Renal cortex interstitium (tissue), 11 donors: Measurements from ENCODE around the gene SUMO3. TPM values are rescaled to one million over a fixed set of nuclear protein-coding genes. Genes with fewer than 3 reads are reported as not detected.

ENCODE experiments used
- DNase-seq, 11 donors: peaks; one replicate each; pipeline ENCODE4 v3.0.0-alpha.2; 2013; ENCODE audit warnings: low read depth in 9 of 11, low spot score in 4 of 11; ENCODE audit errors: extremely low read depth in 1 of 11
- polyA plus RNA-seq, 3 donors: library from polyadenylated mRNA; unstranded; fragments of 120-200 nt; gene quantifications; one replicate each; pipeline ENCODE4 v1.2.1, GENCODE V29; 2013; ENCODE audit not compliant: insufficient read length in 3 of 3

SUMO3 gene
- polyA plus RNA-seq, 3 donors, result 93.3 to 123 (median 115) TPM

GRCh38 chr21:44850905-44851657, 33.2 kb upstream of the SUMO3 start:
- DNase-seq, result no peak

- no peak for DNase-seq
Measured at GRCh38 chr21:44850208-44850800, 32.4 kb upstream of the SUMO3 start.

DNA sequence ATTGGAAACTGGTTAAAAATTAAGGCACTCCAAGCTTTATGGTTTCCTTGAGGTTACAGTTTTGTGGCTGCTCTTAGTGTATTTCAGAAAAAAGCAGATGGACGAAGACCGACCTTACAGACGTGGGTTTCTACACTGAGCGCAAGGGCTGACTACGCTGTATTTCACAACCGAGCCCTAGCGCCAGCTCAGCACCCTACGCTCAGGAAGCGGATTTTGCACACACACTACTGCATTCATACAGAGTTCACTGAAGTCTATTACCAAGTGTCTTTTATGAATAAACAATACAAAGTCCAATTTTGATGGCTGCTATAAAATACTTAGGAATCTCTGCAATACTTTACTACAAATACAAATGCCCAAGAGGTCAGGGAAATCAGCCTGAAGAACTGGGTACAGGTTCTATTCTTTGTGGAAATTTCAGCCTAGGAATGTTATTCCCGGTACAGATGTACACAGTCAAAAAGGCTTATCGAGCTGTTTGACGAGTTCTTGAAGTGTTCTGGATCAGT, 31.8 kb upstream of the SUMO3 start:
- DNase-seq, result no peak

GRCh38 chr21:44848821-44849521, 31.1 kb upstream of the SUMO3 start:
- no peak for DNase-seq

DNA sequence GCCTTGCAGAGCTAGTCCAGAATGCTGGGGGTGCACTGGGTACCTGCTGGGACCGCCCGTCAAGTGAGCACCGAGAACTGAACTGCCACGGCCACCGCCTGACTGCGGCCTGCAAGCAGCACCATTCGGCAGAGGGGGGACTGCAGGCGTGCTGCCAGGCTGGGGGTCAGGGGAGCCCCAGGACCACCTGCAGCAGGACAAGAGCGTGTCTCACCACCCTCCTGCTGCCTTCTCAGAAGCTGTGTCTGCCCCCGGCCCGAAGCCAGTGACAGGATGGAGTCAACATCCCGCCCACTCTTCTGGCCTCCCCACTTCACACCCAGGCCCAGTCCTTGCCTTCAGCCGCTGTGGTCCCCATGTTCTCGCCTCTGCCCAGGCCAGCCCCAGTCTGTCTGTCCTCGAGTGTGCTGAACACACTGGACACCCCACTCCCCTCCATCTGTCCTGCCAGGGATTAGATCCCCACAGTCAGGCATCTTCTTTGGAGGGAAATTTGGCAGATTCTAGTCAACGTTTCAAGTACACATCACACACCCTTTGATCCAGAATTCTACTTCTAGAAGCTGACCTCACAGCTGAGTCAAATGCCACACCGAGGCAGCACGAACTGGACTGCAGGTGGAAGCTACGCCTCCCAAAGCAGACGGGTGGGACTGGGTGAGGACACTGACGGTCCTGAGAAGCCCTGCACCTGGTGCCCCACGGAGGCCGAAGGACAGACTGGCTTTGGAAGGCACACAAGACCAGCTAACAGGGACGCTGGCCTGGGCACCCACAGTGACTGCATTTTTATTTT, 29.6 kb upstream of the SUMO3 start:
- no peak for DNase-seq

GRCh38 chr21:44846485-44847260, 28.8 kb upstream of the SUMO3 start:
- DNase-seq, result no peak

GRCh38 chr21:44846224-44846484, 28.3 kb upstream of the SUMO3 start:
- no peak for DNase-seq

- DNase-seq, result peak in 3 of 11 donors; percentile 33 to 55 (median 33)
Measured at GRCh38 chr21:44845418-44846223, 27.8 kb upstream of the SUMO3 start.

DNA sequence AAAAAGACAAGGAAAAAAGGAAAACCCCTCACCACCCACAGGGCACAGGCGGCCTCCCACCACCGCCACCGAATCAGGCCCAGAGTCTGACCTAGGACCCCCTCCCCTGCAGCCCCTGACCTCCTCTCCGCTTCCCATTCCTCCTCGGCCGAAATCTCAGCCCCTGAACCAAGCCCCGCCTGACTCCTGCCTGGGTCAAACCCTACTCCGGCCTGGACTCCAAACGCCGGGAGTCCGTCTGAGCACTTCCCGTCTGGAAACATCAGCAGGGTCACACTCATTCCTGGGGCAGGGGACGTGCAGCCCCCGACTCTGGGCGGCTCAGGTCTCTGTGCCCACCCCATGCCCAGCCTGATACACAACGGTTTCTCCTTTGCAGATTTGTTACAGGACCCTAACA, 26.4 kb upstream of the SUMO3 start:
- no peak for DNase-seq

DNA sequence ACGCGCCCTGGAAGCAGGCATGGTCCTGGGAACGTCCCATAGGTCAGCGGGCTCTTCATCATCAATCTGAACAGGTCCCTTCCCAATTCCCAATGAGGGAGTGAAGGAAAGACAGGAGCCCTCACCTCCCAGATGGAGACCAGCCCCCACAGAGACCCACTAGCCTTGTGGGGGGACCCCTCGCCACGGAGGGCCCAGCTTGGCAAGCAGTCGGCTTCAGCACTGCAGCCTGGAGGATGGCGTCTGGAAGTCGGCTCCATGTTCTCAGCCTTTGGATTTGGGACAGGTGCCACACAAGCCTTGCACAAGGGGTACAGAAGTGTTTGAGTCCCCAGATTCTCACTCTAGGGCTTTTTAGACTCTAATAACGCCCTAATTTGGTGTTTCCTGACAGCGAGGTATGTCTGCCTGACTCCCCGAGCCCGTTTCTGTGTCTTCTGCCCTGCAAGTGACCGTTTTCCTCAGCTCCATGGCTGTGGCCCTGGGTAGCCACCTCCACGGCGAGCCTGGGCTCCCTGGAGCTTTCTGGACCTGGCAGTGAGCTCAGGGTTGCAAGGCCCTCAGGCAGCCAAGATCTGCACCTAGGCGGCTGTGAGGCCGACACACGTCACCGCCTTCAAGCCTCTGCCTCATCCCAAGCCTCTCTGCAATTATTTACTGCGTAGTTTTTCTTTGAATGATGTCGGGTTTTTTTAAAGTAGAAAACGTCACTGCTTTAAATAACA, 25.0 kb upstream of the SUMO3 start:
- no peak for DNase-seq

- no peak for DNase-seq
Measured at GRCh38 chr21:44842087-44842486, 24.2 kb upstream of the SUMO3 start.

DNA sequence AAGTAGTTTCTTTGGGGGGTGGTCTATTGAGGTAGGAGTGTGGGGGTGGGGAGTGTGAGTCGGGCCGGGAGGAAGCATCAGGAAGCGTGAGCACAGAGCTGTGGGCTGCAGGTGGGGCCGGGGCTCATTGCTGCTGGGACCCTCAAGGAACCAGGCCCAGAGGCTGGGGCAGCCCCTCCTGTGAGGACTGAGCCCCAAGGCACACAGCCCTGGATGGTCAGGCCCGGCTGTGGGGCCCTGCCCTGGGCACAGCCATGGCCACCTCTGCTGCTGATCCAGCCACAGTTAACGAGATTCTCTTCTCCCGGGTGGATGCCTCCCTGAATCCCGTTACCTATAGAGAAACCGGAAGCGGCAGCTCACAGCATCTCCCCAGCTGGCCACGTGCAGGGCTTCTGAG, 22.9 kb upstream of the SUMO3 start:
- DNase-seq, result no peak

DNA sequence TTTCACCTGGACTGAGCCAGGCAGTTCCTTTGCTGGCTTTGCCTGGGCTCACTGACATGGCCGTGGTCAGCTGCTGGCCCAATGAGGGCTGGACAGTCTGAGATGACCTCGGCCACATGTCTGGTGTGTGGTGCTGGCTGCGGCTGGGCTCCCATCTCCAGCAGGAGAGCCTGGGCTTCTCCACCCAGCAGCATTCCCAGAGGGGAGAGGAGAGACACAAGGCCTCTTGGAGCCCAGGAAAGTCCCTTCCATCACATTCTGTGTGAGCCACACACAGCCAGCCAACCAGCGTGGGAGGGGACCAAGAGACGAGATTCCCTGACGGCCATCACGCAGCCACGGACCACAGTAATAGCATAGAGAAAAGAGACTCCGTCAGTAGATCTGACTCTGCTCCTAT, 21.1 kb upstream of the SUMO3 start:
- no peak for DNase-seq

DNA sequence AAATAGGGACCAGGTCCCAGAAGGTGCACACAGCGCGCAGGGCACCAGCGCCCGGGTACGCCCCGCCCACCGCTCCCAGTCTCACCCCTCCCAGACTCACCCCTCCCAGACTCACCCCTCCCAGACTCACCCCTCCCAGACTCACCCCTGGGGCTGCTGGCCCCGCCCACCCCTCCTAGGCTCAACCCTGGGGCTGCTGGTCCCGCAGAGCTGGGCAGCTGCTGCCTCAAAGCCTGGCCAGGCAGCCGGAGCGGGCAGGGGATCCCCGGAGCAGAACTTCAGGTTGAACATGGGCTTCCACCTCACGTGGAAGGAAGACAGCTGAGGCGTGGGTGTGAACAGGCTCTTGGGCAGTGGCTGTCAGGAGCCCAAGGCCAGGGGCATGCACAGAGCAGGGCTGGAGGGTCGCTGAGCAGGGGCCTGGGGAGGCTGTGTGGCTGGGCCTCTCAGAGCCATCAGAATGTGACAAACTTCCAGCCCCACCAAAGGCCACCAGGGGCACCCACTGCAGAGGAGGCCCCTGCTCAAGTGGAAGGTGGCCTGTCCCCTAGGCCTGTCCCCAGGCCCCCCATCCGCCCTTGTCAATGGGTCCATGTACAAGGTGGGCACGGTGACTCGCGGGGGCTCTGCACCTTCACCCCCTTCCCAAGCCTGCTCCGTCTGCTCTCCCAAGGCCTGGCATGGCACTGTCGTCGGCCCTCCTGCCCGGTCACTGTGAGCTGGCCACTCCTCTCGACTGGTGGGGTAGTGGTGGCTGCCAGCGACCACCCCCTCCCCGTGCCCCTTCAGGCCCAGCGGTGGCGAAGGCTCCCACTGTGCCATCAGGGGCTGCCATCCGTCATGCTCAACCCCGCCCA, 20.4 kb upstream of the SUMO3 start:
- no peak for DNase-seq

DNA sequence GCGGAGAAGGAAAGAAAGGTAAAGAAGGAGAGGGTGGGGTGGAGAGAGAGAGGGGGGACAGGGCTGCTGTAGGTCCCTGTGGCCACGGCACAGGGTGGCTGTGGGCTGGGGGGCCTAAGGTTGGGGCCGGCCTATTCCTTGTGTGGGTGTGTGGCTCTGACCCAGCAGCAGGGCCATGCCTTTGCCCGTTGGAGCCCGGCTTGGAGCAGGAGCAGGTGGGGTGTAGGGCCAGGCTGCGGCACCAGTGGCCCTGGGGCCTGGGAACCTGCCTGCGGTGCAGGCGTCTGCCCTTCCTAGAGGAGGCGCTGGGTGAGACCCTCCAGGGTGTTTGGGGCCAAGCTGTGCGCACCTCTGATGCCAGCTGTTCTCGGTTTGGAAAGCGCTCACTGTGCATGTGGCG, 19.7 kb upstream of the SUMO3 start:
- DNase-seq, result no peak

DNA sequence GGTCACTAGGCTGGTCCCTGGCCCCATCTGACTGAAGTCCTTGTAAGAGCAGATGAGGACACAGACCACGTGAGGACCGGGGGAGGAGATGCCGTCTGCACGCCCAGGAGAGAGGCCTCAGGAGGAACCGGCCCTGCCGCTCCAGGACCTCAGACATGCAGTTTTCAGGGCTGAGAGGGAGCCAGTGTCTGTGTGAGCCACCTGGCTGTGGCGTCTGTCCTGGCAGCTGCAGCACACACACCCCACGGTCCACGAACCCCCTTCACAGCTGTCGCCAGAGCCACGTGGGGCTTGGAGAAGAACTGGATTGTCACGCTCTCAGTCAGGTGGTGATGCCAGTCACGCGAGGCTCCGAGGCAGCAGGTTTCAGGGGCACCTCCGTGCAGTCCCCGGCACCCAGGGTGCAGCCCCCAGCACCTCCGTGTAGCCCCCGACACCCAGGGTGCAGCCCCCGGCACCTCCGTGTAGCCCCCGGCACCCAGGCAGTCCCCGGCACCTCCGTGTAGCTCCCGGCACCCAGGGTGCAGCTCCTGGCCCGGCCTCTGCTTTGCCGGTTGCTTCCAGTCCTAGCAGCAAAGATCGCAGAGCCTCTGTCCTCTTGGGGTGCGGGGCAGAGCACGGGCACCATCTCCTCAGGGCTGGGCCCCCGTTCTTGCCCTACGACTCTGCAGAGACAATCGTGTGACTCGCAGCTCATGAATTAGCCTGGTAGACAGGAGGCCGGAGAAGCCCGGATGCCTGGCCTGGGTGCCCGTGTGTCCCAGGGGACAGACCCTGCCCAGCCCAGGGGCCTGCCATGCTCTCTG, 19.0 kb upstream of the SUMO3 start:
- DNase-seq, result no peak
